Measurements from ENCODE around the gene CRABP2. TPM values are rescaled to one million over a fixed set of nuclear protein-coding genes. Genes with fewer than 3 reads are reported as not detected.

The CRABP2 gene
- total and polyA plus RNA-seq, 2 of the 13 experiments (the other 11 are each of a cell fraction or from before 2014, with no cell fraction given), result 0.40 to 0.60 TPM

- TF ChIP-seq SRSF4 (IDR thresholded peaks at IDR 0.05; ENCODE audit: low read depth, low read length, poor library complexity, severe bottlenecking) (no peak), ZSCAN12 (CRISPR knock-in tag; IDR thresholded peaks at IDR 0.05) (no peak), TCF7 (IDR thresholded peaks at IDR 0.05; ENCODE audit: low read depth) (no peak), ZNF136 (CRISPR knock-in tag; IDR thresholded peaks at IDR 0.05; ENCODE audit: low read depth) (peak; percentile 59; the same call in 1 of the 2 replicates), ZNF691 (CRISPR knock-in tag; IDR thresholded peaks at IDR 0.05; ENCODE audit: borderline replicate concordance, low read depth) (peak; percentile 69; the same call in 1 of the 2 replicates), DDIT3 (CRISPR knock-in tag; IDR thresholded peaks at IDR 0.05) (peak; percentile 72; the same call in 1 of the 2 replicates), CAMTA2 (CRISPR knock-in tag; IDR thresholded peaks at IDR 0.05; ENCODE audit: borderline replicate concordance) (0 out of 2 replicates have a peak, but pooled peaks have one; percentile 68), RFX3 (CRISPR knock-in tag; IDR thresholded peaks at IDR 0.05) (no peak), DMAP1 (CRISPR knock-in tag; IDR thresholded peaks at IDR 0.05) (peak; percentile 80), KDM5A (IDR thresholded peaks at IDR 0.05; ENCODE audit: borderline replicate concordance, low read length) (no peak; the same call in 1 of the 2 replicates), KLF6 (CRISPR knock-in tag; IDR thresholded peaks at IDR 0.05) (peak; percentile 92), ZNF317 (CRISPR knock-in tag; IDR thresholded peaks at IDR 0.05) (peak; percentile 33; the same call in 1 of the 2 replicates), HOXA7 (CRISPR knock-in tag; IDR thresholded peaks at IDR 0.05) (no peak), ZNF678 (CRISPR knock-in tag; IDR thresholded peaks at IDR 0.05) (no peak), SMC3 (IDR thresholded peaks at IDR 0.05; ENCODE audit: low read length) (peak; percentile 46; the same call in 1 of the 2 replicates)
- TF ChIP-seq, protein P1, sequence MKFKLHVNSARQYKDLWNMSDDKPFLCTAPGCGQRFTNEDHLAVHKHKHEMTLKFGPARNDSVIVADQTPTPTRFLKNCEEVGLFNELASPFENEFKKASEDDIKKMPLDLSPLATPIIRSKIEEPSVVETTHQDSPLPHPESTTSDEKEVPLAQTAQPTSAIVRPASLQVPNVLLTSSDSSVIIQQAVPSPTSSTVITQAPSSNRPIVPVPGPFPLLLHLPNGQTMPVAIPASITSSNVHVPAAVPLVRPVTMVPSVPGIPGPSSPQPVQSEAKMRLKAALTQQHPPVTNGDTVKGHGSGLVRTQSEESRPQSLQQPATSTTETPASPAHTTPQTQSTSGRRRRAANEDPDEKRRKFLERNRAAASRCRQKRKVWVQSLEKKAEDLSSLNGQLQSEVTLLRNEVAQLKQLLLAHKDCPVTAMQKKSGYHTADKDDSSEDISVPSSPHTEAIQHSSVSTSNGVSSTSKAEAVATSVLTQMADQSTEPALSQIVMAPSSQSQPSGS (CRISPR knock-in tag; IDR thresholded peaks at IDR 0.05), result peak; percentile 98
- TF ChIP-seq, protein P2, sequence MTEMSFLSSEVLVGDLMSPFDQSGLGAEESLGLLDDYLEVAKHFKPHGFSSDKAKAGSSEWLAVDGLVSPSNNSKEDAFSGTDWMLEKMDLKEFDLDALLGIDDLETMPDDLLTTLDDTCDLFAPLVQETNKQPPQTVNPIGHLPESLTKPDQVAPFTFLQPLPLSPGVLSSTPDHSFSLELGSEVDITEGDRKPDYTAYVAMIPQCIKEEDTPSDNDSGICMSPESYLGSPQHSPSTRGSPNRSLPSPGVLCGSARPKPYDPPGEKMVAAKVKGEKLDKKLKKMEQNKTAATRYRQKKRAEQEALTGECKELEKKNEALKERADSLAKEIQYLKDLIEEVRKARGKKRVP (CRISPR knock-in tag; IDR thresholded peaks at IDR 0.05), result peak in 1 of 2 experiments; percentile 58; a peak in 2 of 4 replicates
- TF ChIP-seq, protein P3, sequence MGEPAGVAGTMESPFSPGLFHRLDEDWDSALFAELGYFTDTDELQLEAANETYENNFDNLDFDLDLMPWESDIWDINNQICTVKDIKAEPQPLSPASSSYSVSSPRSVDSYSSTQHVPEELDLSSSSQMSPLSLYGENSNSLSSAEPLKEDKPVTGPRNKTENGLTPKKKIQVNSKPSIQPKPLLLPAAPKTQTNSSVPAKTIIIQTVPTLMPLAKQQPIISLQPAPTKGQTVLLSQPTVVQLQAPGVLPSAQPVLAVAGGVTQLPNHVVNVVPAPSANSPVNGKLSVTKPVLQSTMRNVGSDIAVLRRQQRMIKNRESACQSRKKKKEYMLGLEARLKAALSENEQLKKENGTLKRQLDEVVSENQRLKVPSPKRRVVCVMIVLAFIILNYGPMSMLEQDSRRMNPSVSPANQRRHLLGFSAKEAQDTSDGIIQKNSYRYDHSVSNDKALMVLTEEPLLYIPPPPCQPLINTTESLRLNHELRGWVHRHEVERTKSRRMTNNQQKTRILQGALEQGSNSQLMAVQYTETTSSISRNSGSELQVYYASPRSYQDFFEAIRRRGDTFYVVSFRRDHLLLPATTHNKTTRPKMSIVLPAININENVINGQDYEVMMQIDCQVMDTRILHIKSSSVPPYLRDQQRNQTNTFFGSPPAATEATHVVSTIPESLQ (CRISPR knock-in tag; conservative IDR thresholded peaks at IDR 0.05), result no peak
- TF ChIP-seq, protein P4, sequence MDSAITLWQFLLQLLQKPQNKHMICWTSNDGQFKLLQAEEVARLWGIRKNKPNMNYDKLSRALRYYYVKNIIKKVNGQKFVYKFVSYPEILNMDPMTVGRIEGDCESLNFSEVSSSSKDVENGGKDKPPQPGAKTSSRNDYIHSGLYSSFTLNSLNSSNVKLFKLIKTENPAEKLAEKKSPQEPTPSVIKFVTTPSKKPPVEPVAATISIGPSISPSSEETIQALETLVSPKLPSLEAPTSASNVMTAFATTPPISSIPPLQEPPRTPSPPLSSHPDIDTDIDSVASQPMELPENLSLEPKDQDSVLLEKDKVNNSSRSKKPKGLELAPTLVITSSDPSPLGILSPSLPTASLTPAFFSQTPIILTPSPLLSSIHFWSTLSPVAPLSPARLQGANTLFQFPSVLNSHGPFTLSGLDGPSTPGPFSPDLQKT (CRISPR knock-in tag; IDR thresholded peaks at IDR 0.05; ENCODE audit: borderline replicate concordance), result no peak
- TF ChIP-seq, protein P5, sequence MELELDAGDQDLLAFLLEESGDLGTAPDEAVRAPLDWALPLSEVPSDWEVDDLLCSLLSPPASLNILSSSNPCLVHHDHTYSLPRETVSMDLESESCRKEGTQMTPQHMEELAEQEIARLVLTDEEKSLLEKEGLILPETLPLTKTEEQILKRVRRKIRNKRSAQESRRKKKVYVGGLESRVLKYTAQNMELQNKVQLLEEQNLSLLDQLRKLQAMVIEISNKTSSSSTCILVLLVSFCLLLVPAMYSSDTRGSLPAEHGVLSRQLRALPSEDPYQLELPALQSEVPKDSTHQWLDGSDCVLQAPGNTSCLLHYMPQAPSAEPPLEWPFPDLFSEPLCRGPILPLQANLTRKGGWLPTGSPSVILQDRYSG (CRISPR knock-in tag; IDR thresholded peaks at IDR 0.05), result no peak
Measured at GRCh38 chr1:156659988-156660751, 45.2 kb downstream of the CRABP2 start (continued).
